GM19468 (cell line): Measurements from ENCODE around the gene ETFA.

Experiments
- ATAC-seq: cut with Tn5 transposase; IDR thresholded peaks from one replicate; pipeline ENCODE4 v1.9.1; 2021; ENCODE audit warnings: mild to moderate bottlenecking, moderate library complexity, moderate number of reproducible peaks; ENCODE audit not compliant: unreplicated experiment; ENCODE audit errors: extremely low read depth

ETFA gene

GRCh38 chr15:76180321-76180720 is 130.9 kb downstream of the ETFA start:
- ATAC-seq: no peak

- no peak for ATAC-seq
These were observed 132.2 kb downstream of the ETFA start for GRCh38 chr15:76179023-76179422.

GRCh38 chr15:76178296-76179000 is 132.8 kb downstream of the ETFA start:
- ATAC-seq: no peak

GRCh38 chr15:76177491-76178040 is 133.7 kb downstream of the ETFA start:
- no peak for ATAC-seq

- ATAC-seq: no peak
These were observed 134.7 kb downstream of the ETFA start for GRCh38 chr15:76176487-76177085.

- no peak for ATAC-seq
These were observed 135.2 kb downstream of the ETFA start for GRCh38 chr15:76176059-76176458.

- no peak for ATAC-seq
These were observed 135.8 kb downstream of the ETFA start for GRCh38 chr15:76175442-76175841.

GRCh38 chr15:76174654-76175053 is 136.6 kb downstream of the ETFA start:
- ATAC-seq: no peak

- ATAC-seq: no peak
These were observed 137.9 kb downstream of the ETFA start for GRCh38 chr15:76173317-76173834.

- no peak for ATAC-seq
These were observed 138.5 kb downstream of the ETFA start for GRCh38 chr15:76172782-76173181.

- ATAC-seq: no peak
These were observed 141.1 kb downstream of the ETFA start for GRCh38 chr15:76169911-76170800.

GRCh38 chr15:76169018-76169417 is 142.3 kb downstream of the ETFA start:
- ATAC-seq: no peak

GRCh38 chr15:76168237-76168984 is 142.9 kb downstream of the ETFA start:
- ATAC-seq: no peak

GRCh38 chr15:76165951-76166350 is 145.3 kb downstream of the ETFA start:
- ATAC-seq: no peak
